Measurements from ENCODE around the gene ZNF414. TPM values are rescaled to one million over a fixed set of nuclear protein-coding genes. Genes with fewer than 3 reads are reported as not detected.

The ZNF414 gene
- total and polyA plus RNA-seq, 8 donors, result 15.4 to 32.4 (median 18.6) TPM

DNA sequence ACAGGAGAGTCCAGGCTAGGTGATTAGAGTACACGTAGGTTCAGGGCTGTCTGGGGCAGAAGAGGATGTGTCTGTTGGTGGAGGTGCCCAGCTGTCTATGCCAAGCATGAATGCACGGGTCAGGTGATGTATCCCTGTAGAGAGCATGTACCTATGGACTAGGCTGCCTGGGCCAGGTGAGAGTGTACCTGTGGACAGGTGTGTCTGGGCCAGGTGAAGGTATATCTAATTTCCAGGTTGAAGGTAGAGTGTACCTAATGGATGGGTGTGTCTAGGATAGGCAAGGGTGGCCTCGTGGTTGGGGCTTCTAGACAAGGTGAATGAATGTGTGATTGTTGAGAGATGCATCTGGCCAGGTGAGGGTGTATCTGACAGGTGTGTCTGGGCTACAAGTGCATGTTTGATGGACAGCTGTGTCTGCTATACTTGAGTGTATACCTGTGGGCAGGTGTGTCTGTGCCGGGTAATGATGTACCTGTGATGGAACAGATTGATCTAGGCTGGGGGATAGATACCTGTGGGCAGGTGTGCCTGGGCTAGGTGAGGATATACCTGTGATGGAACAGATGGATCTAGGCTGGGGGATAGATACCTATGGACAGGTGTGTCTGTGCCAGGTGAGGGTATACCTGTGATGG is 15.5 kb upstream of the ZNF414 start:
- Histone ChIP-seq H3K27ac (no peak overlapping the region), H3K36me3 (peaks cover 0 to 97% of the 10 kb centered on the region in 2 donors), H3K4me3 (no peak overlapping the region), H3K4me1 (no peaks in the 10 kb centered on the region), H3K27me3 (no peaks in the 10 kb centered on the region), H3K9me3 (no peaks in the 10 kb centered on the region)
- TF ChIP-seq, protein P1, sequence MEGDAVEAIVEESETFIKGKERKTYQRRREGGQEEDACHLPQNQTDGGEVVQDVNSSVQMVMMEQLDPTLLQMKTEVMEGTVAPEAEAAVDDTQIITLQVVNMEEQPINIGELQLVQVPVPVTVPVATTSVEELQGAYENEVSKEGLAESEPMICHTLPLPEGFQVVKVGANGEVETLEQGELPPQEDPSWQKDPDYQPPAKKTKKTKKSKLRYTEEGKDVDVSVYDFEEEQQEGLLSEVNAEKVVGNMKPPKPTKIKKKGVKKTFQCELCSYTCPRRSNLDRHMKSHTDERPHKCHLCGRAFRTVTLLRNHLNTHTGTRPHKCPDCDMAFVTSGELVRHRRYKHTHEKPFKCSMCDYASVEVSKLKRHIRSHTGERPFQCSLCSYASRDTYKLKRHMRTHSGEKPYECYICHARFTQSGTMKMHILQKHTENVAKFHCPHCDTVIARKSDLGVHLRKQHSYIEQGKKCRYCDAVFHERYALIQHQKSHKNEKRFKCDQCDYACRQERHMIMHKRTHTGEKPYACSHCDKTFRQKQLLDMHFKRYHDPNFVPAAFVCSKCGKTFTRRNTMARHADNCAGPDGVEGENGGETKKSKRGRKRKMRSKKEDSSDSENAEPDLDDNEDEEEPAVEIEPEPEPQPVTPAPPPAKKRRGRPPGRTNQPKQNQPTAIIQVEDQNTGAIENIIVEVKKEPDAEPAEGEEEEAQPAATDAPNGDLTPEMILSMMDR (IDR thresholded peaks at IDR 0.05), result no peak
- intact Hi-C loops (cut with DNase I), result no loop called here
- DNase-seq (no peak), ATAC-seq (no peak)

DNA sequence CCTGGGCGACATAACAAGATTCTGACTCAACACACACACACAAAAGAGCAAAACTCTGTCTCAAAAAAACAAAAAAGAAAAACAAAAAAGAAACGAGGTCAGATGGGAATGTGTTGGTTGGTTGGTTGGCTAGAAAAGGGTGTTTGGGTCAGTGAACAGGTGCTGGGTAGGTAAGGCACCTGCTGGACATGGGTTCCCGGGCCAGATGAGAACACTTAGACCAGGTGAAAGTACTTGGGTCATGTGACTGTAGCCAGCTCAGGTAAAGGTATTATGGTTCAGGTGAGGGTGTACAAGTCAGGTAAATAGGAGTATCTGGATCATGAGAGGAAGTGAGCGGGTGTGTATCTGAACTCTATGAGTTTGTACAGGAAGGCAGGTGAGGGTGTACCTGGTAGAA is 14.5 kb upstream of the ZNF414 start:
- TF ChIP-seq, protein P1 (IDR thresholded peaks at IDR 0.05), result no peak
- Histone ChIP-seq H3K4me1 (no peaks in the 10 kb centered on the region), H3K27me3 (no peaks in the 10 kb centered on the region), H3K9me3 (no peaks in the 10 kb centered on the region), H3K4me3 (no peak overlapping the region), H3K36me3 (peaks cover 0 to 98% of the 10 kb centered on the region in 2 donors), H3K27ac (no peak overlapping the region)
- DNase-seq (no peak), ATAC-seq (no peak)
- intact Hi-C loops (cut with DNase I), result no loop called here

DNA sequence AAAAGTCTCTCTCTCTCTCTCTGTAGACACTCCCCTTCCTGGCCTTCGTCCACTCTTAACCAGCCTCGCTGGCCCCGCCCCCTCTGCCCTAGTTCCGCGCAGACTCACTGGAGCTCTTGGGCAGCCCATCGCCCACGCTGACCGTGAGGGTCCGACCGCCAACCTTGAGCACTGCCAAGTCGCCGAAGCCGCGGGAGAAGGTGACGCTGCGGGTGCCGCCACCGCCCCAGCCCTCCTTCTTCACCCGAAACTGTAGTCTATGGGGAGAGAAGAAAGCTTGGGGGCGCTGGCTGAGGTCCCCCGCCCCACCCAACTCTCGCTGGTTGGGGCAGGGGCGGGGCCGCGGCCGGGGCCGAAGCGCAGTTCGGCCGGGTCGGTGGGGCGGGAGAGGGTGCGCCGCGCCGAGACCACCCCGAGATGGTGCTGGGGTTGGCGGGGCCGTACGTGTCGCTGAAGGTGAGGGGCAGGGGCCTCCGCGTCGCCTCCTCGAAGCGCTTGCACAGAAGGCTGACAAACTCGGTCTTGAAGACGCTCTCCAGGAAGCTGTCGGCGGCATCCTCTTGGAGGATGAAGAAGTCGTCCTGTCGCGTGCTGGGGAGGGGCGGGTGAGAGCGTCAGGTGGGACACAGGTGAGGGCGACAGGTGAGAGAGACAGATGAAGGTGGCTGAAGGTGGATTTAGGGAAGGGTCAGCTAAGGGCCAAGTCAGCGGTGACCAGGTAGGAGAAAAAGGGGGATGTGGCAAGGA is 12.6 kb upstream of the ZNF414 start:
- peaks cover 0 to 100% of the 10 kb centered on the region in 2 donors for H3K36me3 ChIP-seq
- no peaks in the 10 kb centered on the region for H3K9me3 ChIP-seq
- H3K27me3 ChIP-seq, result no peaks in the 10 kb centered on the region
- no peaks in the 10 kb centered on the region for H3K4me1 ChIP-seq
- TF ChIP-seq, protein P1 (IDR thresholded peaks at IDR 0.05), result no peak
- DNase-seq (peak; percentile 87 to 94 (median 92)), ATAC-seq (peak; percentile 79)
- peak overlapping the region; percentile 82 to 94 for H3K27ac ChIP-seq
- intact Hi-C loops (cut with DNase I), result no loop called here
- peak overlapping the region; percentile 63 to 80 for H3K4me3 ChIP-seq

DNA sequence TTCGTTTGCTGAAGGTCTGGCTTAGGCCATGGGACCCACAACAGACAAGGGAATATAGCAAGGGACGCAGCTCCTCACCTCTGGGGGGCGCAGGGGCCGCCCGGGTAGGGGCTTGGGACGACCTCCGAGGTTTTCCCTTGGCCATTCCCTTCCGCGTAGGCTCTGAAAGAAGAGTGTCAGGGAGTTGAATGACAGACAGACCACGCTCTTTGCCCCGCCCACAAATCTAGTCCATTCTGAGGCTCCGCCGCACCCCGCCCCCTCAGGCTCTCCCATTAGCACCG is 11.4 kb upstream of the ZNF414 start:
- TF ChIP-seq, protein P1 (IDR thresholded peaks at IDR 0.05), result no peak
- Histone ChIP-seq H3K27ac (peak overlapping the region; percentile 82 to 85), H3K4me1 (no peaks in the 10 kb centered on the region), H3K9me3 (no peaks in the 10 kb centered on the region), H3K36me3 (peaks cover 0 to 100% of the 10 kb centered on the region in 2 donors), H3K27me3 (no peaks in the 10 kb centered on the region), H3K4me3 (peak overlapping the region; percentile 27 to 63)
- ATAC-seq (no peak), DNase-seq (no peak)
- intact Hi-C loops (cut with DNase I), result no loop called here

DNA sequence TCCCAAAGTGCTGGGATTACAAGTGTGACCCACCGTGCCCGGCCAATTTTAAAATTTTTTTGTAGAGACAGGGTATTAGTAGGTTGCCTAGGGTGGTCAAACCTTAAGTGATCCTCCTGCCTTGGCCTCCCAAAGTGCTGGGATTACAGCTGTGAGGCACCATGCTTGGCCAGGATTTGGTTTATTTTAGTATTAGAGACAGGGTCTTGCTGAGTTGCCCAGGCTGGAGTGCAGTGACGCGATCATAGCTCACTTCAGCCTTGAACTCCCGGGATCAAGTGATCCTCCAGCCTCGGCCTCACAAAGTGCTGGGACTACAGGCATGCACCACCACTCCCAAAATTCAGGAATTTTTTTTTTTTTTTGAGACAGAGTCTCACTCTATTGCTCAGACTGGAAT is 5.4 kb upstream of the ZNF414 start:
- Histone ChIP-seq H3K4me3 (no peak overlapping the region), H3K27me3 (no peaks in the 10 kb centered on the region), H3K27ac (peak overlapping the region in 1 of 2 donors; percentile 78), H3K4me1 (peaks cover 0 to 56% of the 10 kb centered on the region in 2 donors), H3K9me3 (no peaks in the 10 kb centered on the region), H3K36me3 (peaks cover 0 to 46% of the 10 kb centered on the region in 2 donors)
- TF ChIP-seq, protein P1 (IDR thresholded peaks at IDR 0.05), result no peak
- DNase-seq (no peak), ATAC-seq (no peak)
- intact Hi-C loops (cut with DNase I), result no loop called here
